Kidney (tissue), 14 donors: ENCODE measurements around the gene TECPR1. TPM values are rescaled to one million over a fixed set of nuclear protein-coding genes. Genes with fewer than 3 reads are reported as not detected.

Source experiments
- DNase-seq, 5 donors: peaks; one replicate each; pipeline ENCODE4 v3.0.0-alpha.2; 2013 to 2020
- FAIRE-seq: peaks from 2 replicates; lab custom pipeline; 2012; peaks lifted over from hg19 to GRCh38; lab: Jason Lieb, UNC
- H3K27ac ChIP-seq, 2 donors: one replicate each; pipeline ENCODE4 v1.7.0; 2013; ENCODE audit warnings: low read depth in 2 of 2, low read length in 2 of 2, inconsistent platforms in 1 of 2
- H3K27me3 ChIP-seq: one replicate; pipeline ENCODE4 v1.7.1; 2013; ENCODE audit warnings: low read length, inconsistent platforms; ENCODE audit not compliant: control insufficient read depth, insufficient read depth
- H3K36me3 ChIP-seq, 3 donors: one replicate each; pipeline versions ENCODE4 v1.7.0 to v1.7.1; 2013; ENCODE audit warnings: low read length in 3 of 3, control low read depth in 1 of 3, inconsistent platforms in 1 of 3; ENCODE audit not compliant: insufficient read depth in 3 of 3, control insufficient read depth in 2 of 3
- H3K4me1 ChIP-seq, 3 donors: one replicate each; pipeline versions ENCODE4 v1.7.0 to v1.7.1; 2013; ENCODE audit warnings: low read length in 3 of 3, inconsistent platforms in 1 of 3, low read depth in 1 of 3; ENCODE audit not compliant: control insufficient read depth in 2 of 3, insufficient read depth in 2 of 3
- H3K4me3 ChIP-seq, 3 donors: one replicate each; pipeline versions ENCODE4 v1.7.0 to v1.8.1; 2013; ENCODE audit warnings: low read length in 3 of 3, control low read depth in 1 of 3, inconsistent platforms in 1 of 3
- H3K9ac ChIP-seq, 3 donors: one replicate each; pipeline versions ENCODE4 v1.7.0 to v1.7.1; 2013; ENCODE audit warnings: low read length in 3 of 3, control low read depth in 1 of 3, inconsistent platforms in 1 of 3
- H3K9me3 ChIP-seq, 3 donors: one replicate each; pipeline versions ENCODE4 v1.7.0 to v1.7.1; 2013; ENCODE audit warnings: low read length in 3 of 3, control low read depth in 1 of 3, inconsistent platforms in 1 of 3; ENCODE audit not compliant: control insufficient read depth in 2 of 3, insufficient read depth in 1 of 3
- intact Hi-C: fragments of 100-400 bp; cut with DNase I; formaldehyde crosslinking; loops from one replicate; pipeline ENCODE4 v1.11.1; 2022
- polyA plus RNA-seq: library from polyadenylated mRNA; stranded (reverse); fragments of 350-450 nt; fragmentation: Illumina TruSeq; extraction: RNeasy Lipid Tissue Mini Kit (QIAGEN cat#74804); gene quantifications from one replicate; pipeline ENCODE4 v1.2.3, GENCODE V29; 2014; ENCODE audit warnings: low read depth, low replicate concordance; ENCODE audit not compliant: insufficient read depth
- total RNA-seq: library from RNA; stranded (reverse); fragmentation: NEBNext Ultra II Directional; extraction: Animal tissue kit (Norgen Biotek cat#: 25700); gene quantifications from one replicate; pipeline ENCODE4 v1.2.1, GENCODE V29; 2021
- TF ChIP-seq, protein P1 (sequence below): IDR thresholded peaks from 3 replicates; pipeline ENCODE4 v1.5.1; 2012; ENCODE audit warnings: mild to moderate bottlenecking, moderate library complexity, borderline replicate concordance; ENCODE audit not compliant: insufficient read depth; ENCODE audit errors: extremely low read depth
- donor health status: control.
- donor health status: control.
- donor health status: control.
- donor health status: control.
- donor health status: control.
- donor health status: DM: yes; HTN: yes; CAD: no.
- donor health status: Normal renal cell carcinoma (clear cell type).

Gene TECPR1
- total and polyA plus RNA-seq, 2 donors from 2014 or later = 5.1 to 39.5 TPM

DNA sequence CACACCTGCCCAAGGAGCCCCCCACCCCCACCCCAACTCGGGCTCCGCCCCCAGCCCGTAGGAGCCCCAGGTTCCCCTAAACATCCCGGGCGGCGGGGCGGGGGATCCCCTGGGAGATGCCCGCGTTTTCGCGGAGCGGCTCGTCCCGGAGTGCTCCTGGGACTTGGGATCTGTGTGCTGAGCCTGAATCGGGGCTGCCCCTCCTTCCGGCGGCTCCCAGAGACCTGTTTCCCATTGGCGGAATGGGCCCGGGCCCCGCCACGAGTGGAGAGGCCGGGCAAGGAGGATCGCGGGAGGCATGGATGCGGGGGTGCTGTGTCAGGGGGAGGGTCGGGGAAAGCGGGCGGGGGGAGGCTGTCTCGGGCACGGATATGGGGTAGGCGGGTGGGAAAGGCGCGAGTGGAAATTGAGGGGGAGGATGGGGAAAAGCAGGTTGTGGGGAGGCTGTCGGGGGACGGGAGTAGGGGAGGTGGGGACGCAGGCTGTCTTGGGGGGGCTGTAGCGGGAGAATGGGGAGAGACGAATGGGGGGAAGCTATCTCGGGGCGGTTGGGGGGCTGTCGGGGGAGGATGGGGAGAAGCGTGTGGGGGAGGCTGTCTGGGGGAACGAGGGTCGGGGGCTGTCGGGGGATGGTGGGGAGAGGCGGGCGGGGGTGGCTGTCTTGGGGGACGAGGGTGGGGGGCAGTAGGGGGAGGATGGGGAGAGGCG, 41.4 kb downstream of the TECPR1 start:
- Histone ChIP-seq H3K27ac (no peak overlapping the region), H3K9ac (no peak overlapping the region), H3K9me3 (no peaks in the 10 kb centered on the region), H3K27me3 (no peaks in the 10 kb centered on the region), H3K4me1 (no peaks in the 10 kb centered on the region), H3K36me3 (peaks cover 0 to 6% (median 0%) of the 10 kb centered on the region in 3 donors), H3K4me3 (no peak overlapping the region)
- peak in 3 of 5 donors; percentile 31 to 76 (median 39) for DNase-seq
- intact Hi-C loops = no loop called here
- TF ChIP-seq, protein P1, sequence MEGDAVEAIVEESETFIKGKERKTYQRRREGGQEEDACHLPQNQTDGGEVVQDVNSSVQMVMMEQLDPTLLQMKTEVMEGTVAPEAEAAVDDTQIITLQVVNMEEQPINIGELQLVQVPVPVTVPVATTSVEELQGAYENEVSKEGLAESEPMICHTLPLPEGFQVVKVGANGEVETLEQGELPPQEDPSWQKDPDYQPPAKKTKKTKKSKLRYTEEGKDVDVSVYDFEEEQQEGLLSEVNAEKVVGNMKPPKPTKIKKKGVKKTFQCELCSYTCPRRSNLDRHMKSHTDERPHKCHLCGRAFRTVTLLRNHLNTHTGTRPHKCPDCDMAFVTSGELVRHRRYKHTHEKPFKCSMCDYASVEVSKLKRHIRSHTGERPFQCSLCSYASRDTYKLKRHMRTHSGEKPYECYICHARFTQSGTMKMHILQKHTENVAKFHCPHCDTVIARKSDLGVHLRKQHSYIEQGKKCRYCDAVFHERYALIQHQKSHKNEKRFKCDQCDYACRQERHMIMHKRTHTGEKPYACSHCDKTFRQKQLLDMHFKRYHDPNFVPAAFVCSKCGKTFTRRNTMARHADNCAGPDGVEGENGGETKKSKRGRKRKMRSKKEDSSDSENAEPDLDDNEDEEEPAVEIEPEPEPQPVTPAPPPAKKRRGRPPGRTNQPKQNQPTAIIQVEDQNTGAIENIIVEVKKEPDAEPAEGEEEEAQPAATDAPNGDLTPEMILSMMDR = no peak
- no peak for FAIRE-seq

DNA sequence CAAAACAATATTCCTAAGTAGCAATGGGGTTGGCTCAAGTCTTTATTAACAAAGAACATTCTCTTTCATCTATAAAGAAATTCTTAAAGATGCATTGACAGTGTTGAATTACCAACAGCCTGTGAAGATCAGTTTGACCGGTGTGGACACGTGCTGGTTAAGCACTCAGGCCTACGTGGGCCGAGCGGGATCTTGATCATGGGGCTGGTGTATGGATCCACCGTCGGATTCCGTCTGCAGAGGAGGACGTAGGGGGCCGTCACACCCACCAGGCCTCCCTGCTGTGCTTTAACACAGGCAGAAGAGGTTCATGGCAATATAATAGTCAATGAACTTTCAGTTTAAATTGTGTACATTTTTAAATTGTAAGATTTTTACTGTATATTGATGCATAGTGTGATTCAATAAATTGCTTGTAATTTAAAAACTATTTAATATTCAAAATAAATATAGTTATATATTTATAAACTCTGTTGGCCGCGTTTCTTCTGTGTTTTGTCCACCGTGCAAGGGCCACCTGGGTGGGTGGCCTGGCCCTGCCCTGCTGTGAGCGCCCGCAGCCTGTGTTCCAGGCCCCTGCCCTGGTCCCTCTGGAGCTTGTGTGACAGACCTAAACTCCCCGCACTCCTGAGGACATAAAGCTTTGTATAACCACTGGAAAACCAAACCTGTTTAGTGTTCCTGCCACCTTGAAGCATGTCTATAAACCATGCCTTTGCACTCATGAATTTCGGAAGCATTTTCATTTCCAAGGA, 42.7 kb downstream of the TECPR1 start:
- TF ChIP-seq, protein P1 = no peak
- DNase-seq = peak in 1 of 5 donors; percentile 62
- Histone ChIP-seq H3K9ac (no peak overlapping the region), H3K9me3 (no peaks in the 10 kb centered on the region), H3K4me1 (no peaks in the 10 kb centered on the region), H3K36me3 (peaks cover 0 to 6% (median 0%) of the 10 kb centered on the region in 3 donors), H3K27ac (no peak overlapping the region), H3K27me3 (no peaks in the 10 kb centered on the region), H3K4me3 (no peak overlapping the region)
- intact Hi-C loops = no loop called here
- FAIRE-seq = no peak

DNA sequence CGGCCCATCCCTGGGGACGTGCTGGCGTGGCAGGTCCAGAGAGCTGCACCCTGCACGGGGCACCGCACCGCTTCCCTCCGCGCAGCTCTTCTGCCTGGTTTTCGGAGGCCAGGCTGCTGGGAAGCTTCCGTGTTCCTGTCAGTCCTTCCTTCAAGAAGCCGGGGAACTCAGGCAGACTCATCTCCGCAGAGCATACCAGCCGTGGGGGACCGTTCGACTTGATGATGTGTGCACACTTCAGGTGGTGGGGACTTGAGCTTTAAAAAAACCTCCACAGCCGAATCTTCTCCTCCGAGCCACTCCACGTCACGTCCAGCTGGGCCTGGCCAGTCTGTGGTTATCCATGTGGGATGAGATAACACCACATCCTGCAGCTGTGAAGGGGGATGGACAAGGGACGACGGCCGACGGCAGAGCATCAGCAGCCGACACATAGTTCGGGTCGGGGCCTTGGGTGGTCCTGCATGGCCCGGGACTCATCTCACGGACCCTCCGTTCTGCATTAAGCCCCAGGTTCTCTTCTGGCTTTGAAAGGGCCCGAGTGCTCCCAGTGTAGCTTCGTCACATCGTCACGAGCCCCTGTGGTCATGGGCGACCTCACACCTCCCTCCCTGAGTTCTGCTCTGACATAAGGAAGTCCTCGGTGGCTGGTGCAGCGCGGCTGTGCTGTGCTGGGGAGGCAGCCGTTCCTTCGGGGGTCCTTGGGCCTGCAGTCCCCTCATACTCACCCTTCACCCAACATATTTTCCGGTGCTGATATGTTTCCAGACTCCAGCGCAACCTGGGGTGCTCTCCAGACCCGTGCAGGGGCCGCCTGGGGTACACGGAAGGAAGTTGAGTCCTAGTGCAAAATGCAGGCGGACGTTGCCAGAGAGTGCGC, 45.3 kb downstream of the TECPR1 start:
- Histone ChIP-seq H3K27me3 (no peaks in the 10 kb centered on the region), H3K4me3 (no peak overlapping the region), H3K9ac (no peak overlapping the region), H3K36me3 (peaks cover 0 to 15% (median 0%) of the 10 kb centered on the region in 3 donors), H3K9me3 (no peaks in the 10 kb centered on the region), H3K27ac (no peak overlapping the region), H3K4me1 (no peaks in the 10 kb centered on the region)
- intact Hi-C loops = no loop called here
- DNase-seq (peak in 1 of 5 donors; percentile 75), FAIRE-seq (no peak)
- TF ChIP-seq, protein P1 = no peak
